HEK293 (cell line): Measurements from ENCODE around the gene MSH5.

Experiments
- CTCF ChIA-PET: fragments of 350-600 bp; formaldehyde crosslinking; extraction: SDS; loops from one replicate; lab custom pipeline; 2021; ENCODE audit warnings: antibody characterized with exemption; lab: Yijun Ruan, JAX
- POLR2A ChIA-PET: fragments of 300-600 bp; formaldehyde crosslinking; extraction: SDS; loops from one replicate; lab custom pipeline; 2020; ENCODE audit warnings: antibody characterized with exemption, inconsistent platforms; lab: Yijun Ruan, JAX
- H3K27ac ChIP-seq: fragments of 200-500 bp; sonication (Bioruptor generic); 2 replicates; pipeline ENCODE4 v1.5.1; 2014; ENCODE audit warnings: low read depth, low read length, control low read depth, inconsistent platforms; ENCODE audit errors: extremely low read depth
- H3K36me3 ChIP-seq, 2 experiments: fragments of 200-500 bp in 1 of 2; sonication (Bioruptor generic) in 1 of 2; 1 replicate in 1 of 2; 2 replicates in 1 of 2; pipeline ENCODE4 v1.5.1; 2014 to 2017; ENCODE audit warnings: inconsistent platforms in 2 of 2, low read length in 2 of 2; ENCODE audit not compliant: control insufficient read depth in 2 of 2, insufficient read depth in 1 of 2
- H3K4me1 ChIP-seq: fragments of 200-500 bp; sonication (Bioruptor generic); 2 replicates; pipeline ENCODE4 v1.5.1; 2014; ENCODE audit warnings: mild to moderate bottlenecking, low read length, inconsistent platforms; ENCODE audit not compliant: control insufficient read depth, insufficient read depth
- H3K4me3 ChIP-seq: 2 replicates; pipeline ENCODE4 v1.5.1; 2011; ENCODE audit warnings: low read depth, mild to moderate bottlenecking, control low read depth, low read length, moderate library complexity
- H3K9me3 ChIP-seq: fragments of 200-500 bp; sonication (Bioruptor generic); 2 replicates; pipeline ENCODE4 v1.5.1; 2014; ENCODE audit warnings: low read depth, low read length, inconsistent platforms; ENCODE audit not compliant: control insufficient read depth, insufficient read depth
- HOXD13 ChIP-seq: sonication (generic); formaldehyde crosslinking; IDR thresholded peaks from 2 replicates; pipeline ENCODE4 v1.8.0; 2022; ENCODE audit warnings: missing genetic modification reagents, borderline replicate concordance
- IKZF3 ChIP-seq: fragments of 450-650 bp; IDR thresholded peaks from 2 replicates; pipeline ENCODE4 v1.5.0; 2018; ENCODE audit warnings: missing biosample characterization, mild to moderate bottlenecking, missing genetic modification characterization, moderate library complexity
- KLF1 ChIP-seq: fragments of 450-650 bp; formaldehyde crosslinking; IDR thresholded peaks from 2 replicates; pipeline ENCODE4 v1.5.1; 2016; ENCODE audit warnings: missing biosample characterization, missing genetic modification characterization
- KLF10 ChIP-seq: fragments of 450-650 bp; IDR thresholded peaks from 2 replicates; pipeline ENCODE4 v1.5.1; 2018; ENCODE audit warnings: missing biosample characterization, mild to moderate bottlenecking, missing genetic modification characterization
- ZBTB20 ChIP-seq: fragments of 450-650 bp; formaldehyde crosslinking; IDR thresholded peaks from 2 replicates; pipeline ENCODE4 v1.5.1; 2016; ENCODE audit warnings: missing biosample characterization, missing genetic modification characterization
- ZIC2 ChIP-seq: fragments of 450-650 bp; formaldehyde crosslinking; IDR thresholded peaks from 2 replicates; pipeline ENCODE4 v1.5.1; 2016; ENCODE audit warnings: missing biosample characterization, missing genetic modification characterization
- ZNF211 ChIP-seq: fragments of 450-650 bp; formaldehyde crosslinking; IDR thresholded peaks from 2 replicates; pipeline ENCODE4 v1.5.1; 2016; ENCODE audit warnings: low read depth, missing biosample characterization, missing genetic modification characterization
- ZNF324 ChIP-seq: fragments of 450-650 bp; formaldehyde crosslinking; IDR thresholded peaks from 2 replicates; pipeline ENCODE4 v1.5.1; 2016; ENCODE audit warnings: missing biosample characterization, missing genetic modification characterization
- ZNF335 ChIP-seq: fragments of 450-650 bp; formaldehyde crosslinking; conservative IDR thresholded peaks from 2 replicates; pipeline ENCODE4 v1.5.1; 2016; ENCODE audit warnings: missing biosample characterization, missing genetic modification characterization
- ZNF341 ChIP-seq: fragments of 450-650 bp; formaldehyde crosslinking; IDR thresholded peaks from 2 replicates; pipeline ENCODE4; 2016; ENCODE audit warnings: low read depth, missing biosample characterization, missing genetic modification characterization
- ZNF366 ChIP-seq: fragments of 450-650 bp; formaldehyde crosslinking; conservative IDR thresholded peaks from 2 replicates; pipeline ENCODE4 v1.5.1; 2016; ENCODE audit warnings: missing biosample characterization, missing genetic modification characterization
- ZNF433 ChIP-seq: fragments of 450-650 bp; formaldehyde crosslinking; IDR thresholded peaks from 2 replicates; pipeline ENCODE4 v1.5.1; 2016; ENCODE audit warnings: missing biosample characterization, missing genetic modification characterization, low read depth
- ZNF473 ChIP-seq: fragments of 450-650 bp; formaldehyde crosslinking; IDR thresholded peaks from 2 replicates; pipeline ENCODE4 v1.5.1; 2017; ENCODE audit warnings: missing biosample characterization, missing genetic modification characterization
- ZNF76 ChIP-seq: fragments of 450-650 bp; formaldehyde crosslinking; IDR thresholded peaks from 2 replicates; pipeline ENCODE4; 2016; ENCODE audit warnings: low read depth, missing biosample characterization, missing genetic modification characterization, borderline replicate concordance
- ZNF792 ChIP-seq: fragments of 450-650 bp; formaldehyde crosslinking; IDR thresholded peaks from 2 replicates; pipeline ENCODE4 v1.5.1; 2016; ENCODE audit warnings: missing biosample characterization, missing genetic modification characterization
- TF ChIP-seq, protein P1 (sequence below): fragments of 450-650 bp; formaldehyde crosslinking; IDR thresholded peaks from 2 replicates; pipeline ENCODE4 v1.5.1; 2017; ENCODE audit warnings: missing biosample characterization, missing genetic modification characterization
- TF ChIP-seq, protein P2 (sequence below): fragments of 450-650 bp; formaldehyde crosslinking; IDR thresholded peaks from 2 replicates; pipeline ENCODE4 v1.5.1; 2017; ENCODE audit warnings: missing biosample characterization, missing genetic modification characterization
- TF ChIP-seq, protein P3 (sequence below): fragments of 450-650 bp; formaldehyde crosslinking; IDR thresholded peaks from 2 replicates; pipeline ENCODE4 v1.5.1; 2016; ENCODE audit warnings: missing biosample characterization, missing genetic modification characterization, low read depth
- TF ChIP-seq, protein P4 (sequence below): fragments of 450-650 bp; formaldehyde crosslinking; IDR thresholded peaks from 2 replicates; pipeline ENCODE4 v1.5.1; 2016; ENCODE audit warnings: missing biosample characterization, missing genetic modification characterization

Gene MSH5

DNA sequence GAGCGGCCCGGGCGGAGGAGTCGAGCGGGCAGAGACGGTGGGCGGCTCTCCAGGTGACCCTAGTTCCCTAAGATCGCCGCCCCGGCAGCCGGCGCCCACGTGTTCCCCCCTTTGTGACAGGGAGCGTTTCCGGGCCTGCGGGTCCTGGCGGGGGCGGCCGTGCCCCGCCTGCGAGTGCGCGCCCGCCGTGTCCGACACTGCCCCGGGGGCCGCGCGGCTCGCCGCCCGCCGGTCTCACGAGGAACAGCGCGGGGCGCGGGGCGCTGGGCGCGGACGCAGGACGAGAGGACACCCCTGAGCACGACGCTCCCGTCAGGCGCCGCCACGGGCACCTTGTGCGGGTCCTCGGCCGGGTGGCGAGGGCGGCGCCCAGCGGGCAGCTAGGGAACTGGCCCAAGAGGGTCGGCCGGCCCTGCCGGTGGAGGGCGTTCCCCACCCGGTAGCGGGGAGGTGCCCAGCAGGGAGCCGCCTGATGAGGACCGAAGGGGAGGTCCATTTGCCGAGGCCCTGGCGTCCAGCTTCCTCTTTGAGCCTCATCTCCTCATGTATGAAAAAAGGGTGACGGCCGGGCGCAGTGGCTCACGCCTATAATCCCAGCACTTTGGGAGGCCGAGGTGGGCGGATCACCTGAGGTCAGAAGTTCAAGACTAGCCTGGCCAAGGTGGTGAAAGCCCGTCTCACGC is 56.0 kb downstream of the MSH5 start, which contains the start of gene VARS1 (continued):
- TF ChIP-seq, protein P1, sequence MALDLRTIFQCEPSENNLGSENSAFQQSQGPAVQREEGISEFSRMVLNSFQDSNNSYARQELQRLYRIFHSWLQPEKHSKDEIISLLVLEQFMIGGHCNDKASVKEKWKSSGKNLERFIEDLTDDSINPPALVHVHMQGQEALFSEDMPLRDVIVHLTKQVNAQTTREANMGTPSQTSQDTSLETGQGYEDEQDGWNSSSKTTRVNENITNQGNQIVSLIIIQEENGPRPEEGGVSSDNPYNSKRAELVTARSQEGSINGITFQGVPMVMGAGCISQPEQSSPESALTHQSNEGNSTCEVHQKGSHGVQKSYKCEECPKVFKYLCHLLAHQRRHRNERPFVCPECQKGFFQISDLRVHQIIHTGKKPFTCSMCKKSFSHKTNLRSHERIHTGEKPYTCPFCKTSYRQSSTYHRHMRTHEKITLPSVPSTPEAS (tag by site-specific recombination), result no peak; the same call in 1 of the 2 replicates
- TF ChIP-seq ZNF473 (tag by site-specific recombination) (no peak), ZNF341 (peak; percentile 64), KLF1 (tag by site-specific recombination) (peak; percentile 92; the same call in 1 of the 2 replicates), ZNF324 (peak; percentile 62; the same call in 1 of the 2 replicates), ZNF76 (tag by site-specific recombination) (peak; percentile 27), ZIC2 (tag by site-specific recombination) (peak; percentile 81), ZNF335 (tag by site-specific recombination) (peak; percentile 95), ZNF792 (tag by site-specific recombination) (0 out of 2 replicates have a peak, but pooled peaks have one; percentile 49), KLF10 (tag by site-specific recombination) (peak; percentile 70; the same call in 1 of the 2 replicates), ZNF211 (tag by site-specific recombination) (no peak), IKZF3 (tag by site-specific recombination) (peak; percentile 62)
- TF ChIP-seq, protein P2, sequence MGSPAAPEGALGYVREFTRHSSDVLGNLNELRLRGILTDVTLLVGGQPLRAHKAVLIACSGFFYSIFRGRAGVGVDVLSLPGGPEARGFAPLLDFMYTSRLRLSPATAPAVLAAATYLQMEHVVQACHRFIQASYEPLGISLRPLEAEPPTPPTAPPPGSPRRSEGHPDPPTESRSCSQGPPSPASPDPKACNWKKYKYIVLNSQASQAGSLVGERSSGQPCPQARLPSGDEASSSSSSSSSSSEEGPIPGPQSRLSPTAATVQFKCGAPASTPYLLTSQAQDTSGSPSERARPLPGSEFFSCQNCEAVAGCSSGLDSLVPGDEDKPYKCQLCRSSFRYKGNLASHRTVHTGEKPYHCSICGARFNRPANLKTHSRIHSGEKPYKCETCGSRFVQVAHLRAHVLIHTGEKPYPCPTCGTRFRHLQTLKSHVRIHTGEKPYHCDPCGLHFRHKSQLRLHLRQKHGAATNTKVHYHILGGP (tag by site-specific recombination), result no peak
- TF ChIP-seq, all 188 proteins: peak for 67

DNA sequence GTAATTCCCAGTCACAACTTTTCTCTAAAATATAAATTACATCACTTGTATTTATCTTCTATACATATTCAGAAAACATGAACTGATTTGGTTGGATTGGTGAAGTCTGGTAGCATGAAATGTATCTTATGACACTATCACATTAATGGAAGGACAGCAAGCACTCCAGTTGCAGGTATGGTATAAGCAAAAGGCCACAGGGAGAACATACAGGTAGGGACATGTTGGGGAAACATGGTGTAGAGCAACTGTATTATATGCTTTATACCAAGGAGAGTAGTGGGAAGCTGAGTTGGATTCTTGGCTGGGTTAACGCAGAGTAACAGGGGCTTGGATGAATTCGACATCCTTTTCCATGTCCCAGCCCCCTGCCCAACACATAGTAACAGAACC is 57.2 kb downstream of the MSH5 start:
- TF ChIP-seq ZBTB20 (tag by site-specific recombination), result peak; percentile 31; the same call in 1 of the 2 replicates
- TF ChIP-seq, protein P3, sequence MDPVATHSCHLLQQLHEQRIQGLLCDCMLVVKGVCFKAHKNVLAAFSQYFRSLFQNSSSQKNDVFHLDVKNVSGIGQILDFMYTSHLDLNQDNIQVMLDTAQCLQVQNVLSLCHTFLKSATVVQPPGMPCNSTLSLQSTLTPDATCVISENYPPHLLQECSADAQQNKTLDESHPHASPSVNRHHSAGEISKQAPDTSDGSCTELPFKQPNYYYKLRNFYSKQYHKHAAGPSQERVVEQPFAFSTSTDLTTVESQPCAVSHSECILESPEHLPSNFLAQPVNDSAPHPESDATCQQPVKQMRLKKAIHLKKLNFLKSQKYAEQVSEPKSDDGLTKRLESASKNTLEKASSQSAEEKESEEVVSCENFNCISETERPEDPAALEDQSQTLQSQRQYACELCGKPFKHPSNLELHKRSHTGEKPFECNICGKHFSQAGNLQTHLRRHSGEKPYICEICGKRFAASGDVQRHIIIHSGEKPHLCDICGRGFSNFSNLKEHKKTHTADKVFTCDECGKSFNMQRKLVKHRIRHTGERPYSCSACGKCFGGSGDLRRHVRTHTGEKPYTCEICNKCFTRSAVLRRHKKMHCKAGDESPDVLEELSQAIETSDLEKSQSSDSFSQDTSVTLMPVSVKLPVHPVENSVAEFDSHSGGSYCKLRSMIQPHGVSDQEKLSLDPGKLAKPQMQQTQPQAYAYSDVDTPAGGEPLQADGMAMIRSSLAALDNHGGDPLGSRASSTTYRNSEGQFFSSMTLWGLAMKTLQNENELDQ (tag by site-specific recombination), result no peak
- no peak for TF ChIP-seq ZNF433 (tag by site-specific recombination)
- no peak for TF ChIP-seq HOXD13 (CRISPR knock-in tag)

DNA sequence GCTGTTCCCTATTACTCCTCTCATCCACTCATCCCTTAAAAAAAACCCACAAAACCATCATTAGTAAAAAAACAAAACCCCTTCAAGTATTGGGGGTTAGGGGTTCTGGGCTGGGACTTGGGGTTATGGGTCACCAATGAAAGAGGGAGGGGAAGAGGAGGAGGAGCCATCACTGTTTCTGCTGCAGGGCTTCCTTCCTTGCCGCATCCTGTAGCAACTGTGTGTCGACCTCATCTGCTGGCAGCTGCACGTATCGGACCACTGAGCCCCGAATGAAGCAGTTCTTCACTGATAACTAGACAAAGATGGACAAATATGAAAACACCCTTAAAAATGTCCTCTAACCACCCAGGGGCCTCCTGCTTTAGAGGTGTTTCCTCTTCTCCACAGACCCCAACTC is 57.8 kb downstream of the MSH5 start:
- Histone ChIP-seq H3K4me1 (no peaks in the 10 kb centered on the region; the same call in 1 of the 2 replicates), H3K36me3 (peaks cover 22 to 25% of the 10 kb centered on the region in 2 experiments), H3K9me3 (no peaks in the 10 kb centered on the region), H3K4me3 (no peak overlapping the region), H3K27ac (peak overlapping the region; percentile 48; the same call in 1 of the 2 replicates)
- ChIA-PET POLR2A (interaction anchor here (5.5 to 5.9 kb wide), 2 partner anchors 8 to 29 kb away, joined by 69 to 138 read pairs; partner anchors contain the start of genes HSPA1B and LSM2), CTCF (interaction anchor here (4.9 kb wide), 1 partner anchor 10 kb away, joined by 55 read pairs; the partner anchor contains the start of gene LSM2)
- TF ChIP-seq, protein P4, sequence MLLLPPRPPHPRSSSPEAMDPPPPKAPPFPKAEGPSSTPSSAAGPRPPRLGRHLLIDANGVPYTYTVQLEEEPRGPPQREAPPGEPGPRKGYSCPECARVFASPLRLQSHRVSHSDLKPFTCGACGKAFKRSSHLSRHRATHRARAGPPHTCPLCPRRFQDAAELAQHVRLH, result no peak
- peak; percentile 35; the same call in 1 of the 2 replicates for TF ChIP-seq ZNF366 (tag by site-specific recombination)

More for the DNA sequence above, 57.2 kb downstream of the MSH5 start:
- Histone ChIP-seq H3K4me1 (no peaks in the 10 kb centered on the region; the same call in 1 of the 2 replicates), H3K9me3 (no peaks in the 10 kb centered on the region), H3K4me3 (no peak overlapping the region), H3K36me3 (peaks cover 16 to 31% of the 10 kb centered on the region in 2 experiments), H3K27ac (peak overlapping the region; percentile 48; the same call in 1 of the 2 replicates)
- ChIA-PET POLR2A (interaction anchor here (0.7 to 5.9 kb wide), 6 partner anchors 9 to 1173 kb away, joined by 5 to 138 read pairs (median 21); partner anchors contain the start of genes HSPA1A, HSPA1B, HSPA1L and LSM2), CTCF (interaction anchor here (0.6 to 4.9 kb wide), 5 partner anchors 10 to 108 kb away, joined by 3 to 55 read pairs (median 6); partner anchors contain the start of genes HSPA1A, HSPA1L and LSM2)
